Spleen (tissue), 7 donors: ENCODE results near the gene PAK6.

ENCODE experiments used
- CTCF ChIP-seq, 11 experiments: fragments of 200-600 bp in 7 of 11; fragments of 450-650 bp in 4 of 11; sonication (generic) in 4 of 11; IDR thresholded peaks in 8 of 11; conservative IDR thresholded peaks in 3 of 11; 1 replicate in 7 of 11; 2 replicates in 4 of 11; pipeline versions ENCODE4 v1.4.0 to v1.8.0; 2016 to 2021; ENCODE audit warnings: antibody characterized with exemption in 11 of 11, inconsistent platforms in 4 of 11, mild to moderate bottlenecking in 1 of 11
- POLR2AphosphoS5 ChIP-seq, 3 donors: sonication (generic); formaldehyde crosslinking; IDR thresholded peaks; one replicate each; pipeline ENCODE4 v1.5.1; 2017; ENCODE audit warnings: antibody characterized with exemption in 3 of 3
- donor health status: DM: no; HTN: no; CAD: no; lungs with moderate emphysema.
- donor health status: DM: no; HTN: no; CAD: no.
- donor health status: DM: no; HTN: no; CAD: no.

- TF ChIP-seq CTCF (IDR thresholded peaks at IDR 0.05 in 8 of 11, conservative IDR thresholded peaks at IDR 0.05 in 3 of 11) (peak; percentile 76 to 96 (median 85)), POLR2AphosphoS5 (IDR thresholded peaks at IDR 0.05) (peak; percentile 49 to 84 (median 79))
Observed at GRCh38 chr15:40323239-40323952, 84.5 kb downstream of the PAK6 start, which contains the start of gene INAFM2.
